HUES48 (cell line): ENCODE measurements around the gene ROMO1.
A peak's percentile ranks its signal among the peaks of the same experiment; 100 is the strongest.
"Not testable (repeated sequence)": the region's sequence is repeated elsewhere in the genome, so short reads cannot be mapped to it uniquely, and the experiment has no call there.

Source experiments
- H3K27ac ChIP-seq: one replicate; pipeline ENCODE4 v1.7.0; 2013; ENCODE audit warnings: low read depth, low read length, inconsistent platforms
- H3K27me3 ChIP-seq: 2 replicates; pipeline ENCODE4 v1.6.1; 2013; ENCODE audit warnings: mild to moderate bottlenecking, low read length; ENCODE audit not compliant: control insufficient read depth, insufficient read depth
- H3K36me3 ChIP-seq: 2 replicates; pipeline ENCODE4 v1.6.1; 2013; ENCODE audit warnings: low read length; ENCODE audit not compliant: control insufficient read depth, insufficient read depth
- H3K4me1 ChIP-seq: 2 replicates; pipeline ENCODE4 v1.6.1; 2013; ENCODE audit warnings: mild to moderate bottlenecking, low read length; ENCODE audit not compliant: control insufficient read depth, insufficient read depth
- H3K4me3 ChIP-seq: 2 replicates; pipeline ENCODE4 v1.5.1; 2013; ENCODE audit warnings: mild to moderate bottlenecking, low read depth, low read length
- H3K9ac ChIP-seq: 2 replicates; pipeline ENCODE4 v1.6.1; 2013; ENCODE audit warnings: mild to moderate bottlenecking, low read depth, low read length, moderate library complexity
- H3K9me3 ChIP-seq: 2 replicates; pipeline ENCODE4 v1.6.1; 2013; ENCODE audit warnings: low read length; ENCODE audit not compliant: control insufficient read depth, insufficient read depth

The ROMO1 gene

GRCh38 chr20:35681960-35682359, 17.2 kb upstream of the ROMO1 start:
- Histone ChIP-seq H3K9me3 (no peaks in the 10 kb centered on the region), H3K4me3 (no peak overlapping the region), H3K4me1 (no peaks in the 10 kb centered on the region), H3K9ac (no peak overlapping the region), H3K36me3 (peaks cover 3% of the 10 kb centered on the region), H3K27ac (no peak overlapping the region), H3K27me3 (no peaks in the 10 kb centered on the region)

GRCh38 chr20:35685368-35685767, 13.8 kb upstream of the ROMO1 start:
- not testable (repeated sequence) for H3K27me3 ChIP-seq, H3K4me3 ChIP-seq, H3K9ac ChIP-seq, H3K9me3 ChIP-seq, H3K27ac ChIP-seq, H3K4me1 ChIP-seq
- H3K36me3 ChIP-seq, result peaks cover 21% of the 10 kb centered on the region

GRCh38 chr20:35686872-35687271, 12.3 kb upstream of the ROMO1 start:
- not testable (repeated sequence) for H3K27me3 ChIP-seq, H3K4me1 ChIP-seq, H3K9ac ChIP-seq, H3K4me3 ChIP-seq, H3K9me3 ChIP-seq, H3K27ac ChIP-seq
- H3K36me3 ChIP-seq, result peaks cover 20% of the 10 kb centered on the region

GRCh38 chr20:35690265-35690664, 8.9 kb upstream of the ROMO1 start:
- no peak overlapping the region for H3K27ac ChIP-seq
- no peak overlapping the region for H3K9ac ChIP-seq
- H3K36me3 ChIP-seq, result peaks cover 32% of the 10 kb centered on the region
- H3K4me3 ChIP-seq, result no peak overlapping the region
- H3K4me1 ChIP-seq, result no peaks in the 10 kb centered on the region
- H3K9me3 ChIP-seq, result no peaks in the 10 kb centered on the region
- no peaks in the 10 kb centered on the region for H3K27me3 ChIP-seq

GRCh38 chr20:35695245-35695749, 3.9 kb upstream of the ROMO1 start:
- H3K9me3 ChIP-seq, result no peaks in the 10 kb centered on the region
- H3K27ac ChIP-seq, result no peak overlapping the region
- H3K9ac ChIP-seq, result no peak overlapping the region
- H3K4me1 ChIP-seq, result peaks cover 6% of the 10 kb centered on the region
- H3K4me3 ChIP-seq, result no peak overlapping the region
- H3K27me3 ChIP-seq, result no peaks in the 10 kb centered on the region
- peaks cover 25% of the 10 kb centered on the region for H3K36me3 ChIP-seq

GRCh38 chr20:35695978-35696377, 3.2 kb upstream of the ROMO1 start:
- H3K27me3 ChIP-seq, result no peaks in the 10 kb centered on the region

GRCh38 chr20:35697696-35698297, 1.4 kb upstream of the ROMO1 start:
- H3K27ac ChIP-seq, result no peak overlapping the region
- H3K9me3 ChIP-seq, result no peaks in the 10 kb centered on the region
- peaks cover 6% of the 10 kb centered on the region for H3K4me1 ChIP-seq

More at GRCh38 chr20:35695978-35696377, 3.2 kb upstream of the ROMO1 start:
- Histone ChIP-seq H3K9me3 (no peaks in the 10 kb centered on the region), H3K4me1 (peaks cover 6% of the 10 kb centered on the region), H3K4me3 (no peak overlapping the region), H3K9ac (no peak overlapping the region), H3K36me3 (peaks cover 28% of the 10 kb centered on the region), H3K27ac (no peak overlapping the region)

GRCh38 chr20:35698298-35699126, 693 bp upstream of the ROMO1 start:
- H3K9ac ChIP-seq, result peak overlapping the region; percentile 1; the same call in 1 of the 2 replicates
- H3K36me3 ChIP-seq, result peaks cover 47% of the 10 kb centered on the region
- H3K4me3 ChIP-seq, result peak overlapping the region; percentile 95
- peaks cover 6% of the 10 kb centered on the region for H3K4me1 ChIP-seq
- no peaks in the 10 kb centered on the region for H3K27me3 ChIP-seq
- no peaks in the 10 kb centered on the region for H3K9me3 ChIP-seq
- peak overlapping the region; percentile 92 for H3K27ac ChIP-seq

More at GRCh38 chr20:35697696-35698297, 1.4 kb upstream of the ROMO1 start:
- H3K27me3 ChIP-seq, result no peaks in the 10 kb centered on the region
- H3K9ac ChIP-seq, result no peak overlapping the region
- H3K4me3 ChIP-seq, result peak overlapping the region; percentile 95
- H3K36me3 ChIP-seq, result peaks cover 39% of the 10 kb centered on the region

- Histone ChIP-seq H3K9me3 (no peaks in the 10 kb centered on the region), H3K27me3 (no peaks in the 10 kb centered on the region), H3K27ac (peak overlapping the region; percentile 92), H3K36me3 (peaks cover 53% of the 10 kb centered on the region), H3K4me1 (peaks cover 6% of the 10 kb centered on the region), H3K9ac (peak overlapping the region; percentile 92), H3K4me3 (peak overlapping the region; percentile 95)
Observed at GRCh38 chr20:35699957-35700624, 886 bp downstream of the ROMO1 start.

GRCh38 chr20:35700625-35701148, 1.5 kb downstream of the ROMO1 start:
- H3K36me3 ChIP-seq, result peaks cover 53% of the 10 kb centered on the region
- H3K9ac ChIP-seq, result no peak overlapping the region
- H3K4me1 ChIP-seq, result peaks cover 6% of the 10 kb centered on the region

More at GRCh38 chr20:35700625-35701148, 1.5 kb downstream of the ROMO1 start:
- Histone ChIP-seq H3K9me3 (no peaks in the 10 kb centered on the region), H3K27me3 (no peaks in the 10 kb centered on the region), H3K4me3 (peak overlapping the region; percentile 95), H3K27ac (peak overlapping the region; percentile 92)
